Keratinocyte (primary cell): ENCODE results near the gene WNK2. TPM values are rescaled to one million over a fixed set of nuclear protein-coding genes. Genes with fewer than 3 reads are reported as not detected.

Experiments
- DNase-seq: peaks from one replicate; pipeline ENCODE4 v3.0.0-alpha.2; 2011; ENCODE audit warnings: low read depth, missing footprints, low spot score
- FAIRE-seq: peaks from 2 replicates; lab custom pipeline; 2011; peaks lifted over from hg19 to GRCh38; lab: Jason Lieb, UNC
- H2AFZ ChIP-seq: 2 replicates; pipeline ENCODE4 v1.6.0; 2012; ENCODE audit warnings: low read length, control low read depth, inconsistent platforms; ENCODE audit not compliant: control insufficient read depth
- H3K27ac ChIP-seq: 2 replicates; pipeline ENCODE4 v1.5.1; 2011; ENCODE audit warnings: low read length; ENCODE audit not compliant: control insufficient read depth, insufficient read depth
- H3K27me3 ChIP-seq: 3 replicates; pipeline ENCODE4 v1.6.0; 2011; ENCODE audit warnings: low read length; ENCODE audit not compliant: control insufficient read depth, insufficient read depth; ENCODE audit errors: extremely low read depth
- H3K36me3 ChIP-seq, 2 experiments: 2 replicates in 1 of 2; 3 replicates in 1 of 2; pipeline ENCODE4 v1.5.1; 2011; ENCODE audit warnings: low read length in 2 of 2, mild to moderate bottlenecking in 1 of 2; ENCODE audit not compliant: control insufficient read depth in 2 of 2, insufficient read depth in 2 of 2; ENCODE audit errors: extremely low read depth in 1 of 2
- H3K4me1 ChIP-seq: 3 replicates; pipeline ENCODE4 v1.5.1; 2011; ENCODE audit warnings: low read length; ENCODE audit not compliant: control insufficient read depth, insufficient read depth; ENCODE audit errors: extremely low read depth
- H3K4me2 ChIP-seq: 3 replicates; pipeline ENCODE4 v1.6.0; 2011; ENCODE audit warnings: low read depth, low read length; ENCODE audit not compliant: control insufficient read depth, insufficient read depth; ENCODE audit errors: extremely low read depth
- H3K4me3 ChIP-seq, 3 experiments: fragments of 200-600 bp in 1 of 3; sonication (generic) in 1 of 3; 2 replicates in 2 of 3; 3 replicates in 1 of 3; pipeline ENCODE4 v1.5.1; 2011 to 2016; ENCODE audit warnings: low read length in 3 of 3, mild to moderate bottlenecking in 3 of 3, control low read depth in 2 of 3, inconsistent platforms in 1 of 3, low read depth in 1 of 3, mixed read lengths in 1 of 3, mixed run types in 1 of 3, moderate library complexity in 1 of 3; ENCODE audit not compliant: control insufficient read depth in 2 of 3, insufficient read depth in 2 of 3; ENCODE audit errors: extremely low read depth in 1 of 3
- H3K79me2 ChIP-seq: 2 replicates; pipeline ENCODE4 v1.6.0; 2012; ENCODE audit warnings: low read length; ENCODE audit not compliant: control insufficient read depth, insufficient read depth
- H3K9ac ChIP-seq: 3 replicates; pipeline ENCODE4 v1.6.0; 2011; ENCODE audit warnings: low read length; ENCODE audit not compliant: control insufficient read depth, insufficient read depth; ENCODE audit errors: extremely low read depth
- H3K9me1 ChIP-seq: 3 replicates; pipeline ENCODE4 v1.6.0; 2011; ENCODE audit warnings: low read length; ENCODE audit not compliant: control insufficient read depth, insufficient read depth; ENCODE audit errors: extremely low read depth
- H3K9me3 ChIP-seq: 2 replicates; pipeline ENCODE4 v1.5.1; 2012; ENCODE audit warnings: low read depth, low read length; ENCODE audit not compliant: control insufficient read depth
- H4K20me1 ChIP-seq: 3 replicates; pipeline ENCODE4 v1.6.0; 2011; ENCODE audit warnings: low read length; ENCODE audit not compliant: control insufficient read depth, insufficient read depth; ENCODE audit errors: extremely low read depth
- EZH2 ChIP-seq: IDR thresholded peaks from one replicate; pipeline ENCODE4 v1.6.1; 2012; ENCODE audit warnings: inconsistent platforms, mild to moderate bottlenecking, low read length, moderate library complexity
- dilution Hi-C: fragments of 300-500 bp; cut with MboI; formaldehyde crosslinking; loops from one replicate; pipeline ENCODE4 v1.7.0; 2020; ENCODE audit warnings: low sequenced_read_pairs; ENCODE audit not compliant: extremely low pct_ligation_motif_present
- polyA plus RNA-seq, 5 experiments: library from polyadenylated mRNA; depleted of rRNA in 3 of 5; stranded (reverse) in 3 of 5; stranded (forward) in 1 of 5; unstranded in 1 of 5; fragments of >200 nt; gene quantifications; 1 replicate in 1 of 5; 2 replicates in 3 of 5; 3 replicates in 1 of 5; pipeline versions ENCODE4 v1.2.1 to v1.2.3, GENCODE V29; 2011 to 2012; ENCODE audit warnings: missing spikeins in 2 of 5, low read depth in 1 of 5, low replicate concordance in 1 of 5
- TF ChIP-seq, protein P1 (sequence below), 3 experiments: IDR thresholded peaks in 1 of 3; conservative IDR thresholded peaks in 1 of 3; optimal IDR thresholded peaks in 1 of 3; 2 replicates in 2 of 3; 3 replicates in 1 of 3; pipeline versions ENCODE3 to v1.5.1; 2011; ENCODE audit warnings: low read length in 3 of 3, mild to moderate bottlenecking in 3 of 3, moderate library complexity in 2 of 3, control low read depth in 1 of 3, inconsistent platforms in 1 of 3; ENCODE audit not compliant: insufficient read depth in 2 of 3; ENCODE audit errors: extremely low read depth in 1 of 3

WNK2 gene
- polyA plus RNA-seq, 1 donor (not counting 4 experiments of a cell fraction or from before 2014, with no cell fraction given), result not detected

- H3K27ac ChIP-seq, result no peak overlapping the region
- H2AFZ ChIP-seq, result no peak overlapping the region
- no peak overlapping the region for H3K4me2 ChIP-seq
- H3K27me3 ChIP-seq, result no peaks in the 10 kb centered on the region
- no peaks in the 10 kb centered on the region for H3K36me3 ChIP-seq
- no peaks in the 10 kb centered on the region for H3K9me3 ChIP-seq
- FAIRE-seq, result no peak
- no peaks in the 10 kb centered on the region for H4K20me1 ChIP-seq
- H3K9me1 ChIP-seq, result no peaks in the 10 kb centered on the region
- no peak overlapping the region for H3K4me3 ChIP-seq
- DNase-seq, result no peak
- no peak overlapping the region for H3K9ac ChIP-seq
- no peaks in the 10 kb centered on the region for H3K4me1 ChIP-seq
- H3K79me2 ChIP-seq, result no peaks in the 10 kb centered on the region
- no peak for TF ChIP-seq EZH2
- TF ChIP-seq, protein P1, sequence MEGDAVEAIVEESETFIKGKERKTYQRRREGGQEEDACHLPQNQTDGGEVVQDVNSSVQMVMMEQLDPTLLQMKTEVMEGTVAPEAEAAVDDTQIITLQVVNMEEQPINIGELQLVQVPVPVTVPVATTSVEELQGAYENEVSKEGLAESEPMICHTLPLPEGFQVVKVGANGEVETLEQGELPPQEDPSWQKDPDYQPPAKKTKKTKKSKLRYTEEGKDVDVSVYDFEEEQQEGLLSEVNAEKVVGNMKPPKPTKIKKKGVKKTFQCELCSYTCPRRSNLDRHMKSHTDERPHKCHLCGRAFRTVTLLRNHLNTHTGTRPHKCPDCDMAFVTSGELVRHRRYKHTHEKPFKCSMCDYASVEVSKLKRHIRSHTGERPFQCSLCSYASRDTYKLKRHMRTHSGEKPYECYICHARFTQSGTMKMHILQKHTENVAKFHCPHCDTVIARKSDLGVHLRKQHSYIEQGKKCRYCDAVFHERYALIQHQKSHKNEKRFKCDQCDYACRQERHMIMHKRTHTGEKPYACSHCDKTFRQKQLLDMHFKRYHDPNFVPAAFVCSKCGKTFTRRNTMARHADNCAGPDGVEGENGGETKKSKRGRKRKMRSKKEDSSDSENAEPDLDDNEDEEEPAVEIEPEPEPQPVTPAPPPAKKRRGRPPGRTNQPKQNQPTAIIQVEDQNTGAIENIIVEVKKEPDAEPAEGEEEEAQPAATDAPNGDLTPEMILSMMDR (optimal IDR thresholded peaks at IDR 0.05 in 1 of 3, IDR thresholded peaks at IDR 0.05 in 1 of 3, conservative IDR thresholded peaks at IDR 0.05 in 1 of 3; ENCODE audit: extremely low read depth in 1 of 3, insufficient read depth in 2 of 3, low read length in 3 of 3), result no peak
- dilution Hi-C loops, result no loop called here
These were observed 26.5 kb downstream of the WNK2 start for GRCh38 chr9:93210324-93210973.

- Histone ChIP-seq H3K27ac (no peak overlapping the region), H3K36me3 (no peaks in the 10 kb centered on the region), H3K4me1 (no peaks in the 10 kb centered on the region), H3K9me1 (no peaks in the 10 kb centered on the region), H2AFZ (no peak overlapping the region), H4K20me1 (no peaks in the 10 kb centered on the region), H3K27me3 (no peaks in the 10 kb centered on the region), H3K9ac (no peak overlapping the region), H3K9me3 (no peaks in the 10 kb centered on the region), H3K79me2 (no peaks in the 10 kb centered on the region), H3K4me2 (no peak overlapping the region), H3K4me3 (no peak overlapping the region)
- DNase-seq (no peak), FAIRE-seq (no peak)
- dilution Hi-C loops, result no loop called here
- TF ChIP-seq EZH2, result no peak
- TF ChIP-seq, protein P1 (optimal IDR thresholded peaks at IDR 0.05 in 1 of 3, IDR thresholded peaks at IDR 0.05 in 1 of 3, conservative IDR thresholded peaks at IDR 0.05 in 1 of 3; ENCODE audit: extremely low read depth in 1 of 3, insufficient read depth in 2 of 3, low read length in 3 of 3), result no peak
These were observed 27.2 kb downstream of the WNK2 start for GRCh38 chr9:93210974-93211653.
